Measurements from ENCODE around the gene KCNAB1.

- TF ChIP-seq, protein P1, sequence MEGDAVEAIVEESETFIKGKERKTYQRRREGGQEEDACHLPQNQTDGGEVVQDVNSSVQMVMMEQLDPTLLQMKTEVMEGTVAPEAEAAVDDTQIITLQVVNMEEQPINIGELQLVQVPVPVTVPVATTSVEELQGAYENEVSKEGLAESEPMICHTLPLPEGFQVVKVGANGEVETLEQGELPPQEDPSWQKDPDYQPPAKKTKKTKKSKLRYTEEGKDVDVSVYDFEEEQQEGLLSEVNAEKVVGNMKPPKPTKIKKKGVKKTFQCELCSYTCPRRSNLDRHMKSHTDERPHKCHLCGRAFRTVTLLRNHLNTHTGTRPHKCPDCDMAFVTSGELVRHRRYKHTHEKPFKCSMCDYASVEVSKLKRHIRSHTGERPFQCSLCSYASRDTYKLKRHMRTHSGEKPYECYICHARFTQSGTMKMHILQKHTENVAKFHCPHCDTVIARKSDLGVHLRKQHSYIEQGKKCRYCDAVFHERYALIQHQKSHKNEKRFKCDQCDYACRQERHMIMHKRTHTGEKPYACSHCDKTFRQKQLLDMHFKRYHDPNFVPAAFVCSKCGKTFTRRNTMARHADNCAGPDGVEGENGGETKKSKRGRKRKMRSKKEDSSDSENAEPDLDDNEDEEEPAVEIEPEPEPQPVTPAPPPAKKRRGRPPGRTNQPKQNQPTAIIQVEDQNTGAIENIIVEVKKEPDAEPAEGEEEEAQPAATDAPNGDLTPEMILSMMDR (conservative IDR thresholded peaks at IDR 0.05; ENCODE audit: low read length) = no peak
- TF ChIP-seq EZH2phosphoT487 (IDR thresholded peaks at IDR 0.05; ENCODE audit: borderline replicate concordance) = no peak
Measured at GRCh38 chr3:156298938-156299337, 178.6 kb downstream of the KCNAB1 start.

All from Loucy (cell line).